Liver (tissue), 9 donors: ENCODE results near the gene TENT4B. TPM values are rescaled to one million over a fixed set of nuclear protein-coding genes. Genes with fewer than 3 reads are reported as not detected.

Experiments used
- DNase-seq: peaks from one replicate; pipeline ENCODE4 v3.0.0-alpha.2; 2017; ENCODE audit warnings: low spot score
- H3K27ac ChIP-seq, 2 donors: one replicate each; pipeline ENCODE4 v1.7.0; 2013; ENCODE audit warnings: inconsistent platforms in 2 of 2, low read length in 2 of 2, control low read depth in 1 of 2, low read depth in 1 of 2, mild to moderate bottlenecking in 1 of 2
- H3K27me3 ChIP-seq, 4 donors: one replicate each; pipeline versions ENCODE4 v1.6.1 to v1.7.0; 2013; ENCODE audit warnings: low read length in 3 of 4, inconsistent platforms in 1 of 4, mild to moderate bottlenecking in 1 of 4, moderate library complexity in 1 of 4; ENCODE audit not compliant: control insufficient read depth in 4 of 4, insufficient read depth in 4 of 4
- H3K36me3 ChIP-seq, 4 donors: one replicate each; pipeline versions ENCODE4 v1.6.1 to v1.7.0; 2013; ENCODE audit warnings: low read length in 3 of 4, mild to moderate bottlenecking in 3 of 4, low read depth in 1 of 4, moderate library complexity in 1 of 4; ENCODE audit not compliant: control insufficient read depth in 4 of 4, insufficient read depth in 3 of 4
- H3K4me1 ChIP-seq, 4 donors: one replicate each; pipeline versions ENCODE4 v1.6.1 to v1.7.0; 2013; ENCODE audit warnings: low read length in 3 of 4, mild to moderate bottlenecking in 3 of 4, moderate library complexity in 1 of 4; ENCODE audit not compliant: control insufficient read depth in 4 of 4, insufficient read depth in 4 of 4
- H3K4me3 ChIP-seq, 3 donors: one replicate each; pipeline versions ENCODE4 v1.6.1 to v1.7.0; 2013; ENCODE audit warnings: low read length in 3 of 3, control low read depth in 1 of 3, low read depth in 1 of 3, mild to moderate bottlenecking in 1 of 3
- H3K9ac ChIP-seq, 2 donors: one replicate each; pipeline ENCODE4 v1.7.0; 2013; ENCODE audit warnings: low read length in 2 of 2, mild to moderate bottlenecking in 2 of 2, moderate library complexity in 2 of 2, control low read depth in 1 of 2, low read depth in 1 of 2
- H3K9me3 ChIP-seq, 4 donors: one replicate each; pipeline versions ENCODE4 v1.6.1 to v1.7.0; 2013; ENCODE audit warnings: low read length in 3 of 4; ENCODE audit not compliant: control insufficient read depth in 4 of 4
- ATF3 ChIP-seq: IDR thresholded peaks from 2 replicates; pipeline ENCODE4 v1.6.1; 2016; ENCODE audit warnings: antibody characterized with exemption
- EGR1 ChIP-seq, 2 donors: IDR thresholded peaks; 2 replicates each; pipeline ENCODE4 v1.6.1; 2016 to 2018; ENCODE audit warnings: antibody characterized with exemption in 2 of 2, low read depth in 2 of 2
- FOXA1 ChIP-seq: IDR thresholded peaks from 2 replicates; pipeline ENCODE4 v1.6.1; 2016; ENCODE audit warnings: antibody characterized with exemption
- FOXA2 ChIP-seq: IDR thresholded peaks from 2 replicates; pipeline ENCODE4 v1.6.1; 2016; ENCODE audit warnings: antibody characterized with exemption
- HNF4A ChIP-seq, 2 donors: conservative IDR thresholded peaks; 2 replicates each; pipeline ENCODE4 v1.6.1; 2016; ENCODE audit warnings: antibody characterized with exemption in 2 of 2, mild to moderate bottlenecking in 2 of 2
- JUND ChIP-seq, 2 donors: IDR thresholded peaks; 2 replicates each; pipeline ENCODE4 v1.6.1; 2016; ENCODE audit warnings: antibody characterized with exemption in 2 of 2
- NR2F2 ChIP-seq: IDR thresholded peaks from 2 replicates; pipeline ENCODE4 v1.6.1; 2016; ENCODE audit warnings: antibody characterized with exemption
- RAD21 ChIP-seq, 2 donors: IDR thresholded peaks; 2 replicates each; pipeline ENCODE4 v1.6.1; 2016; ENCODE audit warnings: antibody characterized with exemption in 2 of 2, mild to moderate bottlenecking in 2 of 2
- RXRA ChIP-seq, 2 donors: IDR thresholded peaks; 2 replicates each; pipeline ENCODE4 v1.6.1; 2017 to 2018; ENCODE audit warnings: antibody characterized with exemption in 2 of 2, mild to moderate bottlenecking in 1 of 2
- SP1 ChIP-seq: IDR thresholded peaks from 2 replicates; pipeline ENCODE4 v1.6.1; 2018; ENCODE audit warnings: antibody characterized with exemption, mild to moderate bottlenecking
- TAF1 ChIP-seq: conservative IDR thresholded peaks from 2 replicates; pipeline ENCODE4 v1.6.1; 2016; ENCODE audit warnings: antibody characterized with exemption, mild to moderate bottlenecking
- YY1 ChIP-seq: IDR thresholded peaks from 2 replicates; pipeline ENCODE4 v1.6.1; 2016; ENCODE audit warnings: antibody characterized with exemption, mild to moderate bottlenecking
- whole genome bisulfite sequencing: extraction: QIAGEN DNeasy Blood & Tissue Kit; methylation state at CpG from one replicate; pipeline ENCODE4 v1.1.7; 2013; 5-methylcytosine and 5-hydroxymethylcytosine counted together
- polyA plus RNA-seq, 2 donors: library from polyadenylated mRNA; stranded (reverse) in 1 of 2; unstranded in 1 of 2; fragments of 200-250 nt in 1 of 2; fragments of >200 nt in 1 of 2; fragmentation: Nextera tagmentation in 1 of 2; extraction: Ambion mirVana in 1 of 2; gene quantifications; one replicate each; pipeline versions ENCODE4 v1.2.1 to v1.2.3, GENCODE V29; 2013 to 2015
- total RNA-seq, 2 donors: library from RNA; depleted of rRNA; stranded (reverse); fragments of >200 nt; gene quantifications; one replicate each; pipeline ENCODE4 v1.2.3, GENCODE V29; 2014
- TF ChIP-seq, protein P1 (sequence below): IDR thresholded peaks from 2 replicates; pipeline ENCODE4 v1.6.1; 2016; ENCODE audit warnings: antibody characterized with exemption
- TF ChIP-seq, protein P2 (sequence below): IDR thresholded peaks from 2 replicates; pipeline ENCODE4 v1.6.1; 2016; ENCODE audit warnings: antibody characterized with exemption, mild to moderate bottlenecking
- TF ChIP-seq, protein P3 (sequence below): IDR thresholded peaks from 2 replicates; pipeline ENCODE4 v1.6.1; 2016; ENCODE audit warnings: antibody characterized with exemption
- donor health status: healthy.
- donor health status: healthy.
- donor health status: healthy.
- donor health status: healthy.
- donor health status: healthy.

Gene TENT4B
- total and polyA plus RNA-seq, 4 donors: 4.2 to 10.8 (median 7.9) TPM

DNA sequence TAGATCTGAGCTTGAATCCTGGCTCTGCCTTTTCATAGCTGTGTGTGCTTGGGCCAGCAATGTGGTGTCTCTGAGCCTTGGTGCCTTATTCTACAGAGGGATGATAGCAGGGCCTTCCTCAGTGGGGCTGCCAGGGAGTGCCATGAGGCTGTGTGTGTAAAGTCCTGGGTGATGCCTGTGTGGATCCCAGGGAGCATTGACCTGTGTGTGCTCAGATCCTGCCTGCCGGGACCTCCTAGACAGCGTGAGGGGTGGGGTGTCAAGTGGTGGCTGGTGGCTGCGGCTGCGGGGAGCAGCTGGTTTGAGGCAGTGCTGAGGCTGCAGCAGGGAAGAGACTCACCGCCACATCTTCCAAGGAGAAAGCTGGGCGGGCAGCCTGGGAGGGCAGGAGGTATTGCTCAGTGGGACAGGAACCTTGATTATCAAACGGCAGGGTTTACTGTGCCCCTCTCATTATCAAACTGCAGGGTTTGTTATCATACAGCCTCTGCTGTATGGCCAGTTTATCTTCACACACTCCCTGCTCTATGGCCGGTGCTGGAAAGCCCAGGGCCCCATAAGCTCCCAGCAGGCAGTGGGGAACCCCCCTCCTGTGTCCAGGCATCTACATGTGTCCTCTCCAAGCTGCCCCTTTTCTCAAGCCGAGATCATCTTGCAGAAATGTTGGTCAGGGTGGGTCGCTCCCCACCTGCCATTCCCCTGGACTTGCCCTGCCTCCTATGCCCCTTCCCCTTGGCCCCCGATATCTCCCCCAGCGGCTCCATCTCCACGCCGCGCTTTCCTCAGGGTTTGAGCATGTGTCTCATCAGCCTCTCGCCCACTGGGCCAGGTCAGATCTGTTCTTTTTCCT is 110.2 kb downstream of the TENT4B start:
- Histone ChIP-seq H3K36me3 (no peaks in the 10 kb centered on the region), H3K9ac (no peak overlapping the region), H3K9me3 (no peaks in the 10 kb centered on the region), H3K4me3 (no peak overlapping the region), H3K4me1 (peaks cover 0 to 19% (median 12%) of the 10 kb centered on the region in 4 donors), H3K27ac (no peak overlapping the region), H3K27me3 (no peaks in the 10 kb centered on the region)
- 94% methylated on average over 16 of the region's 16 CpGs for WGBS
- TF ChIP-seq FOXA1 (no peak), ATF3 (no peak), JUND (IDR thresholded peaks at IDR 0.05) (no peak), SP1 (no peak), NR2F2 (no peak), HNF4A (conservative IDR thresholded peaks at IDR 0.05) (no peak), TAF1 (no peak), EGR1 (IDR thresholded peaks at IDR 0.05; ENCODE audit: low read depth in 2 of 2) (no peak), RAD21 (IDR thresholded peaks at IDR 0.05) (no peak), FOXA2 (no peak), YY1 (no peak), RXRA (IDR thresholded peaks at IDR 0.05) (no peak)
- TF ChIP-seq, protein P1, sequence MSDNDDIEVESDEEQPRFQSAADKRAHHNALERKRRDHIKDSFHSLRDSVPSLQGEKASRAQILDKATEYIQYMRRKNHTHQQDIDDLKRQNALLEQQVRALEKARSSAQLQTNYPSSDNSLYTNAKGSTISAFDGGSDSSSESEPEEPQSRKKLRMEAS: no peak
- TF ChIP-seq, protein P2, sequence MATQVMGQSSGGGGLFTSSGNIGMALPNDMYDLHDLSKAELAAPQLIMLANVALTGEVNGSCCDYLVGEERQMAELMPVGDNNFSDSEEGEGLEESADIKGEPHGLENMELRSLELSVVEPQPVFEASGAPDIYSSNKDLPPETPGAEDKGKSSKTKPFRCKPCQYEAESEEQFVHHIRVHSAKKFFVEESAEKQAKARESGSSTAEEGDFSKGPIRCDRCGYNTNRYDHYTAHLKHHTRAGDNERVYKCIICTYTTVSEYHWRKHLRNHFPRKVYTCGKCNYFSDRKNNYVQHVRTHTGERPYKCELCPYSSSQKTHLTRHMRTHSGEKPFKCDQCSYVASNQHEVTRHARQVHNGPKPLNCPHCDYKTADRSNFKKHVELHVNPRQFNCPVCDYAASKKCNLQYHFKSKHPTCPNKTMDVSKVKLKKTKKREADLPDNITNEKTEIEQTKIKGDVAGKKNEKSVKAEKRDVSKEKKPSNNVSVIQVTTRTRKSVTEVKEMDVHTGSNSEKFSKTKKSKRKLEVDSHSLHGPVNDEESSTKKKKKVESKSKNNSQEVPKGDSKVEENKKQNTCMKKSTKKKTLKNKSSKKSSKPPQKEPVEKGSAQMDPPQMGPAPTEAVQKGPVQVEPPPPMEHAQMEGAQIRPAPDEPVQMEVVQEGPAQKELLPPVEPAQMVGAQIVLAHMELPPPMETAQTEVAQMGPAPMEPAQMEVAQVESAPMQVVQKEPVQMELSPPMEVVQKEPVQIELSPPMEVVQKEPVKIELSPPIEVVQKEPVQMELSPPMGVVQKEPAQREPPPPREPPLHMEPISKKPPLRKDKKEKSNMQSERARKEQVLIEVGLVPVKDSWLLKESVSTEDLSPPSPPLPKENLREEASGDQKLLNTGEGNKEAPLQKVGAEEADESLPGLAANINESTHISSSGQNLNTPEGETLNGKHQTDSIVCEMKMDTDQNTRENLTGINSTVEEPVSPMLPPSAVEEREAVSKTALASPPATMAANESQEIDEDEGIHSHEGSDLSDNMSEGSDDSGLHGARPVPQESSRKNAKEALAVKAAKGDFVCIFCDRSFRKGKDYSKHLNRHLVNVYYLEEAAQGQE: no peak
- TF ChIP-seq, protein P3, sequence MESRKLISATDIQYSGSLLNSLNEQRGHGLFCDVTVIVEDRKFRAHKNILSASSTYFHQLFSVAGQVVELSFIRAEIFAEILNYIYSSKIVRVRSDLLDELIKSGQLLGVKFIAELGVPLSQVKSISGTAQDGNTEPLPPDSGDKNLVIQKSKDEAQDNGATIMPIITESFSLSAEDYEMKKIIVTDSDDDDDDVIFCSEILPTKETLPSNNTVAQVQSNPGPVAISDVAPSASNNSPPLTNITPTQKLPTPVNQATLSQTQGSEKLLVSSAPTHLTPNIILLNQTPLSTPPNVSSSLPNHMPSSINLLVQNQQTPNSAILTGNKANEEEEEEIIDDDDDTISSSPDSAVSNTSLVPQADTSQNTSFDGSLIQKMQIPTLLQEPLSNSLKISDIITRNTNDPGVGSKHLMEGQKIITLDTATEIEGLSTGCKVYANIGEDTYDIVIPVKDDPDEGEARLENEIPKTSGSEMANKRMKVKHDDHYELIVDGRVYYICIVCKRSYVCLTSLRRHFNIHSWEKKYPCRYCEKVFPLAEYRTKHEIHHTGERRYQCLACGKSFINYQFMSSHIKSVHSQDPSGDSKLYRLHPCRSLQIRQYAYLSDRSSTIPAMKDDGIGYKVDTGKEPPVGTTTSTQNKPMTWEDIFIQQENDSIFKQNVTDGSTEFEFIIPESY: no peak
- peak; percentile 73 for DNase-seq
